Measurements from ENCODE around the gene TUT1. TPM values are rescaled to one million over a fixed set of nuclear protein-coding genes. Genes with fewer than 3 reads are reported as not detected.
A peak's percentile ranks its signal among the peaks of the same experiment; 100 is the strongest.

The TUT1 gene
- total RNA-seq, result 6.0 TPM

GRCh38 chr11:62591448-62592145, at the start of gene TUT1:
Gene TUT1 (minus strand): TSS chr11:62591523. CDS start chr11:62591485, 38 bp downstream.

GRCh38 chr11:62621567-62622470, 30.5 kb upstream of the TUT1 start, which contains the start of gene B3GAT3:
Gene B3GAT3 (minus strand): TSS chr11:62621986. CDS start chr11:62621947, 39 bp downstream.

GRCh38 chr11:62612366-62613290, 21.3 kb upstream of the TUT1 start, which contains the start of the genes EML3 and ROM1:
Gene EML3 (minus strand): TSS chr11:62612775. CDS start chr11:62612457, 318 bp downstream.
Gene ROM1 (plus strand): TSS chr11:62613257. CDS start chr11:62613282, 25 bp downstream.

GRCh38 chr11:62601372-62602140, 10.2 kb upstream of the TUT1 start, which contains the start of gene MTA2:
Gene MTA2 (minus strand): TSS chr11:62601865. CDS start chr11:62601450, 415 bp downstream.

GRCh38 chr11:62573592-62574362, 17.5 kb downstream of the TUT1 start, which contains the start of gene EEF1G:
Gene EEF1G (minus strand): TSS chr11:62573891. CDS start chr11:62573842, 49 bp downstream.

GRCh38 chr11:62546244-62546928, 44.9 kb downstream of the TUT1 start, which contains the start of gene AHNAK:
Gene AHNAK (minus strand): TSS chr11:62546806. CDS start chr11:62536098, 10,708 bp downstream.

Small RNA genes within 50 kb of the gene (small RNA-seq; reads per million reads assigned to genes)
- not detected for gene AP001458.1
- not detected for gene EEF1G
- 0.41 reads per million, percentile 42 among the genes with 10 or more reads in this experiment for gene MIR6747

Other genes starting within 250 kb of the TUT1 start
- not detected for gene SCGB1A1, start 172.5 kb downstream of the TUT1 start, total RNA-seq
- gene AHNAK, start 44.7 kb downstream of the TUT1 start, total RNA-seq, result 27.5 TPM
- 1,289 TPM for gene EEF1G, start 17.6 kb downstream of the TUT1 start, total RNA-seq
- 86.3 TPM for gene MTA2, start 10.3 kb upstream of the TUT1 start, total RNA-seq
- 7.4 TPM for gene EML3, start 21.3 kb upstream of the TUT1 start, total RNA-seq
- 2.8 TPM for gene ROM1, start 21.7 kb upstream of the TUT1 start, total RNA-seq
- gene B3GAT3, start 30.5 kb upstream of the TUT1 start, total RNA-seq, result 23.5 TPM
- 84.2 TPM for gene GANAB, start 55.1 kb upstream of the TUT1 start, total RNA-seq
- 18.2 TPM for gene INTS5, start 61.8 kb upstream of the TUT1 start, total RNA-seq
- 24.7 TPM for gene C11orf98, start 73.7 kb upstream of the TUT1 start, total RNA-seq
- 6.0 TPM for gene CSKMT, start 73.8 kb upstream of the TUT1 start, total RNA-seq
- gene UQCC3, start 80.2 kb upstream of the TUT1 start, total RNA-seq, result 5.5 TPM
- 3.9 TPM for gene LBHD1, start 80.7 kb upstream of the TUT1 start, total RNA-seq
- 53.3 TPM for gene UBXN1, start 87.5 kb upstream of the TUT1 start, total RNA-seq
- gene LRRN4CL, start 98.0 kb upstream of the TUT1 start, total RNA-seq, result 0.46 TPM
- gene BSCL2, start 115.9 kb upstream of the TUT1 start, total RNA-seq, result 202 TPM
- 99.7 TPM for gene GNG3, start 116.2 kb upstream of the TUT1 start, total RNA-seq
- 30.7 TPM for gene HNRNPUL2, start 135.9 kb upstream of the TUT1 start, total RNA-seq
- gene TTC9C, start 137.0 kb upstream of the TUT1 start, total RNA-seq, result 31.8 TPM
- gene ZBTB3, start 162.6 kb upstream of the TUT1 start, total RNA-seq, result 16.4 TPM
- gene POLR2G, start 170.1 kb upstream of the TUT1 start, total RNA-seq, result 59.7 TPM
- 11.3 TPM for gene TAF6L, start 179.9 kb upstream of the TUT1 start, total RNA-seq
- gene TMEM179B, start 195.9 kb upstream of the TUT1 start, total RNA-seq, result 18.5 TPM
- 17.1 TPM for gene TMEM223, start 200.5 kb upstream of the TUT1 start, total RNA-seq
- 15.9 TPM for gene NXF1, start 213.9 kb upstream of the TUT1 start, total RNA-seq
- gene STX5, start 240.5 kb upstream of the TUT1 start, total RNA-seq, result 27.2 TPM
- not detected for gene TEX54, start 241.3 kb upstream of the TUT1 start, total RNA-seq
- 27.0 TPM for gene WDR74, start 248.1 kb upstream of the TUT1 start, total RNA-seq

All from diencephalon (tissue), 1 donor.